HG03378 (cell line): Measurements from ENCODE around the gene C2CD4D.

ENCODE experiments used
- ATAC-seq: cut with Tn5 transposase; IDR thresholded peaks from one replicate; pipeline ENCODE4 v1.9.1; 2021; ENCODE audit warnings: mild to moderate bottlenecking, moderate library complexity; ENCODE audit not compliant: unreplicated experiment

The C2CD4D gene

GRCh38 chr1:151790940-151791651 lies 48.5 kb downstream of the C2CD4D start:
- no peak for ATAC-seq

GRCh38 chr1:151790071-151790939 lies 49.3 kb downstream of the C2CD4D start, which contains the start of gene TDRKH:
TDRKH (minus strand) TSS chr1:151790500; CDS start chr1:151783022, 7,478 bp downstream.
- ATAC-seq, result peak; percentile 96
